Cardiac atrium fibroblast (primary cell): ENCODE data around the gene IQCB1. TPM values are rescaled to one million over a fixed set of nuclear protein-coding genes. Genes with fewer than 3 reads are reported as not detected.

Experiments used
- total RNA-seq: library from RNA; depleted of rRNA; stranded (reverse); fragments of >200 nt; gene quantifications from 2 replicates; pipeline ENCODE4 v1.2.3, GENCODE V29; 2015

IQCB1 gene
- total RNA-seq, result 11.6 and 21.9 TPM in 2 replicates

GRCh38 chr3:121834671-121835464 is at the start of gene IQCB1, which contains the start of gene EAF2:
IQCB1 (minus strand) TSS chr3:121835060; CDS start chr3:121828960, 6,100 bp downstream.
EAF2 (plus strand) TSS chr3:121835209; CDS start chr3:121835286, 77 bp downstream.

GRCh38 chr3:121749276-121750086 is 85.4 kb downstream of the IQCB1 start, which contains the start of gene GOLGB1:
GOLGB1 (minus strand) TSS chr3:121749741; CDS start chr3:121730971, 18,770 bp downstream.

Other genes with a start within 250 kb of the IQCB1 start
- gene FBXO40, start 241.7 kb downstream of the IQCB1 start, total RNA-seq, result not detected in 2 replicates
- gene HCLS1, start 174.2 kb downstream of the IQCB1 start, total RNA-seq, result 2.3 and 5.0 TPM in 2 replicates
- 28.3 and 28.4 TPM in 2 replicates for gene GOLGB1, start 85.3 kb downstream of the IQCB1 start, total RNA-seq
- gene EAF2, start 149 bp upstream of the IQCB1 start, total RNA-seq, result 0.32 TPM in 1 of 2 replicates, not detected in the other
- gene SLC15A2, start 59.3 kb upstream of the IQCB1 start, total RNA-seq, result 0.18 and 0.32 TPM in 2 replicates
- not detected in 2 replicates for gene ILDR1, start 187.2 kb upstream of the IQCB1 start, total RNA-seq
- gene CD86, start 220.3 kb upstream of the IQCB1 start, total RNA-seq, result not detected in 2 replicates